Measurements from ENCODE around the gene OR2G3. TPM values are rescaled to one million over a fixed set of nuclear protein-coding genes. Genes with fewer than 3 reads are reported as not detected.

OR2G3 gene
- total and polyA plus RNA-seq, 2 experiments from 2014 or later = not detected

GRCh38 chr1:247614625-247615024 lies 9.2 kb downstream of the OR2G3 start:
- Mint-ChIP-seq H3K27ac (no peak overlapping the region), H3K9me3 (peaks cover 3% of the 10 kb centered on the region), H3K4me1 (0 out of 3 replicates have a peak, but pooled peaks cover 5% of the 10 kb centered on the region), H3K27me3 (ENCODE audit: insufficient read depth, low read depth, poor library complexity) (no peaks in the 10 kb centered on the region), H3K4me3 (no peak overlapping the region), H3K36me3 (ENCODE audit: low read depth) (no peaks in the 10 kb centered on the region)
- Histone ChIP-seq H3K36me3 (ENCODE audit: insufficient read depth) (no peaks in the 10 kb centered on the region), H3K27me3 (ENCODE audit: insufficient read depth) (no peaks in the 10 kb centered on the region), H3F3A (replicated peaks; ENCODE audit: low read depth) (no peaks in the 10 kb centered on the region), H4K20me1 (replicated peaks; ENCODE audit: insufficient read depth) (no peaks in the 10 kb centered on the region), H3K4me1 (ENCODE audit: insufficient read depth) (no peaks in the 10 kb centered on the region), H3K79me2 (replicated peaks; ENCODE audit: insufficient read depth) (no peaks in the 10 kb centered on the region), H3K9me2 (ENCODE audit: insufficient read depth) (0 out of 2 replicates have a peak, but pooled peaks cover 5% of the 10 kb centered on the region), H3K27ac (ENCODE audit: low read depth) (no peak overlapping the region), H3K4me3 (no peak overlapping the region), H2AFZ (no peak overlapping the region), H3K4me2 (no peak overlapping the region)
- ATAC-seq (no peak), DNase-seq (ENCODE audit: low spot score) (no peak)
- TF ChIP-seq EZH2phosphoT487 (IDR thresholded peaks at IDR 0.05; ENCODE audit: unreplicated experiment) (no peak), ZNF331 (CRISPR knock-in tag; IDR thresholded peaks at IDR 0.05; ENCODE audit: low read depth) (no peak), EZH2 (IDR thresholded peaks at IDR 0.05; ENCODE audit: low read depth, unreplicated experiment) (no peak), CREB1 (CRISPR knock-in tag; IDR thresholded peaks at IDR 0.05; ENCODE audit: low read depth) (no peak), JUNB (IDR thresholded peaks at IDR 0.05; ENCODE audit: unreplicated experiment) (no peak), CTCF (conservative IDR thresholded peaks at IDR 0.05; ENCODE audit: low read depth in 2 of 2) (no peak), ZNF114 (CRISPR knock-in tag; IDR thresholded peaks at IDR 0.05) (no peak), POLR2AphosphoS5 (IDR thresholded peaks at IDR 0.05; ENCODE audit: low read depth) (no peak)

- Histone ChIP-seq H3K9me2 (ENCODE audit: insufficient read depth) (no peaks in the 10 kb centered on the region), H3K27ac (ENCODE audit: low read depth) (no peak overlapping the region), H2AFZ (no peak overlapping the region), H3K27me3 (ENCODE audit: insufficient read depth) (no peaks in the 10 kb centered on the region), H3K79me2 (replicated peaks; ENCODE audit: insufficient read depth) (no peaks in the 10 kb centered on the region), H3K4me3 (no peak overlapping the region), H3K4me1 (ENCODE audit: insufficient read depth) (no peaks in the 10 kb centered on the region), H4K20me1 (replicated peaks; ENCODE audit: insufficient read depth) (no peaks in the 10 kb centered on the region), H3K4me2 (no peak overlapping the region), H3F3A (replicated peaks; ENCODE audit: low read depth) (no peaks in the 10 kb centered on the region), H3K36me3 (ENCODE audit: insufficient read depth) (no peaks in the 10 kb centered on the region)
- no peak overlapping the region for H3K27ac Mint-ChIP-seq
- no peak for DNase-seq (ENCODE audit: low spot score)
- H3K27me3 Mint-ChIP-seq (ENCODE audit: insufficient read depth, low read depth, poor library complexity) = peaks cover 4% of the 10 kb centered on the region
- H3K9me3 Mint-ChIP-seq = peaks cover 22% of the 10 kb centered on the region
- H3K36me3 Mint-ChIP-seq (ENCODE audit: low read depth) = peaks cover 6% of the 10 kb centered on the region; the same call in 1 of the 3 replicates
- no peak overlapping the region for H3K4me3 Mint-ChIP-seq
- H3K4me1 Mint-ChIP-seq = no peaks in the 10 kb centered on the region
- no peak for ATAC-seq
- TF ChIP-seq, protein P1, sequence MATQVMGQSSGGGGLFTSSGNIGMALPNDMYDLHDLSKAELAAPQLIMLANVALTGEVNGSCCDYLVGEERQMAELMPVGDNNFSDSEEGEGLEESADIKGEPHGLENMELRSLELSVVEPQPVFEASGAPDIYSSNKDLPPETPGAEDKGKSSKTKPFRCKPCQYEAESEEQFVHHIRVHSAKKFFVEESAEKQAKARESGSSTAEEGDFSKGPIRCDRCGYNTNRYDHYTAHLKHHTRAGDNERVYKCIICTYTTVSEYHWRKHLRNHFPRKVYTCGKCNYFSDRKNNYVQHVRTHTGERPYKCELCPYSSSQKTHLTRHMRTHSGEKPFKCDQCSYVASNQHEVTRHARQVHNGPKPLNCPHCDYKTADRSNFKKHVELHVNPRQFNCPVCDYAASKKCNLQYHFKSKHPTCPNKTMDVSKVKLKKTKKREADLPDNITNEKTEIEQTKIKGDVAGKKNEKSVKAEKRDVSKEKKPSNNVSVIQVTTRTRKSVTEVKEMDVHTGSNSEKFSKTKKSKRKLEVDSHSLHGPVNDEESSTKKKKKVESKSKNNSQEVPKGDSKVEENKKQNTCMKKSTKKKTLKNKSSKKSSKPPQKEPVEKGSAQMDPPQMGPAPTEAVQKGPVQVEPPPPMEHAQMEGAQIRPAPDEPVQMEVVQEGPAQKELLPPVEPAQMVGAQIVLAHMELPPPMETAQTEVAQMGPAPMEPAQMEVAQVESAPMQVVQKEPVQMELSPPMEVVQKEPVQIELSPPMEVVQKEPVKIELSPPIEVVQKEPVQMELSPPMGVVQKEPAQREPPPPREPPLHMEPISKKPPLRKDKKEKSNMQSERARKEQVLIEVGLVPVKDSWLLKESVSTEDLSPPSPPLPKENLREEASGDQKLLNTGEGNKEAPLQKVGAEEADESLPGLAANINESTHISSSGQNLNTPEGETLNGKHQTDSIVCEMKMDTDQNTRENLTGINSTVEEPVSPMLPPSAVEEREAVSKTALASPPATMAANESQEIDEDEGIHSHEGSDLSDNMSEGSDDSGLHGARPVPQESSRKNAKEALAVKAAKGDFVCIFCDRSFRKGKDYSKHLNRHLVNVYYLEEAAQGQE (IDR thresholded peaks at IDR 0.05; ENCODE audit: unreplicated experiment) = no peak
- no peak for TF ChIP-seq JUNB (IDR thresholded peaks at IDR 0.05; ENCODE audit: unreplicated experiment)
- TF ChIP-seq, protein P2, sequence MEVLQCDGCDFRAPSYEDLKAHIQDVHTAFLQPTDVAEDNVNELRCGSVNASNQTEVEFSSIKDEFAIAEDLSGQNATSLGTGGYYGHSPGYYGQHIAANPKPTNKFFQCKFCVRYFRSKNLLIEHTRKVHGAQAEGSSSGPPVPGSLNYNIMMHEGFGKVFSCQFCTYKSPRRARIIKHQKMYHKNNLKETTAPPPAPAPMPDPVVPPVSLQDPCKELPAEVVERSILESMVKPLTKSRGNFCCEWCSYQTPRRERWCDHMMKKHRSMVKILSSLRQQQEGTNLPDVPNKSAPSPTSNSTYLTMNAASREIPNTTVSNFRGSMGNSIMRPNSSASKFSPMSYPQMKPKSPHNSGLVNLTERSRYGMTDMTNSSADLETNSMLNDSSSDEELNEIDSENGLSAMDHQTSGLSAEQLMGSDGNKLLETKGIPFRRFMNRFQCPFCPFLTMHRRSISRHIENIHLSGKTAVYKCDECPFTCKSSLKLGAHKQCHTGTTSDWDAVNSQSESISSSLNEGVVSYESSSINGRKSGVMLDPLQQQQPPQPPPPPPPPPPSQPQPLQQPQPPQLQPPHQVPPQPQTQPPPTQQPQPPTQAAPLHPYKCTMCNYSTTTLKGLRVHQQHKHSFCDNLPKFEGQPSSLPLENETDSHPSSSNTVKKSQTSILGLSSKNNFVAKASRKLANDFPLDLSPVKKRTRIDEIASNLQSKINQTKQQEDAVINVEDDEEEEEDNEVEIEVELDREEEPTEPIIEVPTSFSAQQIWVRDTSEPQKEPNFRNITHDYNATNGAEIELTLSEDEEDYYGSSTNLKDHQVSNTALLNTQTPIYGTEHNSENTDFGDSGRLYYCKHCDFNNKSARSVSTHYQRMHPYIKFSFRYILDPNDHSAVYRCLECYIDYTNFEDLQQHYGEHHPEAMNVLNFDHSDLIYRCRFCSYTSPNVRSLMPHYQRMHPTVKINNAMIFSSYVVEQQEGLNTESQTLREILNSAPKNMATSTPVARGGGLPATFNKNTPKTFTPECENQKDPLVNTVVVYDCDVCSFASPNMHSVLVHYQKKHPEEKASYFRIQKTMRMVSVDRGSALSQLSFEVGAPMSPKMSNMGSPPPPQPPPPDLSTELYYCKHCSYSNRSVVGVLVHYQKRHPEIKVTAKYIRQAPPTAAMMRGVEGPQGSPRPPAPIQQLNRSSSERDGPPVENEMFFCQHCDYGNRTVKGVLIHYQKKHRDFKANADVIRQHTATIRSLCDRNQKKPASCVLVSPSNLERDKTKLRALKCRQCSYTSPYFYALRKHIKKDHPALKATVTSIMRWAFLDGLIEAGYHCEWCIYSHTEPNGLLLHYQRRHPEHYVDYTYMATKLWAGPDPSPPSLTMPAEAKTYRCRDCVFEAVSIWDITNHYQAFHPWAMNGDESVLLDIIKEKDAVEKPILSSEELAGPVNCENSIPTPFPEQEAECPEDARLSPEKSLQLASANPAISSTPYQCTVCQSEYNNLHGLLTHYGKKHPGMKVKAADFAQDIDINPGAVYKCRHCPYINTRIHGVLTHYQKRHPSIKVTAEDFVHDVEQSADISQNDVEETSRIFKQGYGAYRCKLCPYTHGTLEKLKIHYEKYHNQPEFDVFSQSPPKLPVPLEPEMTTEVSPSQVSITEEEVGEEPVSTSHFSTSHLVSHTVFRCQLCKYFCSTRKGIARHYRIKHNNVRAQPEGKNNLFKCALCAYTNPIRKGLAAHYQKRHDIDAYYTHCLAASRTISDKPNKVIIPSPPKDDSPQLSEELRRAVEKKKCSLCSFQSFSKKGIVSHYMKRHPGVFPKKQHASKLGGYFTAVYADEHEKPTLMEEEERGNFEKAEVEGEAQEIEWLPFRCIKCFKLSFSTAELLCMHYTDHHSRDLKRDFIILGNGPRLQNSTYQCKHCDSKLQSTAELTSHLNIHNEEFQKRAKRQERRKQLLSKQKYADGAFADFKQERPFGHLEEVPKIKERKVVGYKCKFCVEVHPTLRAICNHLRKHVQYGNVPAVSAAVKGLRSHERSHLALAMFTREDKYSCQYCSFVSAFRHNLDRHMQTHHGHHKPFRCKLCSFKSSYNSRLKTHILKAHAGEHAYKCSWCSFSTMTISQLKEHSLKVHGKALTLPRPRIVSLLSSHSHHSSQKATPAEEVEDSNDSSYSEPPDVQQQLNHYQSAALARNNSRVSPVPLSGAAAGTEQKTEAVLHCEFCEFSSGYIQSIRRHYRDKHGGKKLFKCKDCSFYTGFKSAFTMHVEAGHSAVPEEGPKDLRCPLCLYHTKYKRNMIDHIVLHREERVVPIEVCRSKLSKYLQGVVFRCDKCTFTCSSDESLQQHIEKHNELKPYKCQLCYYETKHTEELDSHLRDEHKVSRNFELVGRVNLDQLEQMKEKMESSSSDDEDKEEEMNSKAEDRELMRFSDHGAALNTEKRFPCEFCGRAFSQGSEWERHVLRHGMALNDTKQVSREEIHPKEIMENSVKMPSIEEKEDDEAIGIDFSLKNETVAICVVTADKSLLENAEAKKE (CRISPR knock-in tag; IDR thresholded peaks at IDR 0.05) = no peak
- no peak for TF ChIP-seq CREB1 (CRISPR knock-in tag; IDR thresholded peaks at IDR 0.05; ENCODE audit: low read depth)
- TF ChIP-seq POLR2AphosphoS5 (IDR thresholded peaks at IDR 0.05; ENCODE audit: low read depth) = no peak
- no peak for TF ChIP-seq ZNF331 (CRISPR knock-in tag; IDR thresholded peaks at IDR 0.05; ENCODE audit: low read depth)
- no peak for TF ChIP-seq NANOG (IDR thresholded peaks at IDR 0.05; ENCODE audit: borderline replicate concordance)
Measured at GRCh38 chr1:247627951-247628350, 22.6 kb downstream of the OR2G3 start.

Data from GM23338 (cell line).